ENCODE measurements around the gene PLCZ1. TPM values are rescaled to one million over a fixed set of nuclear protein-coding genes. Genes with fewer than 3 reads are reported as not detected.
"Not testable (repeated sequence)": the region's sequence is repeated elsewhere in the genome, so short reads cannot be mapped to it uniquely, and the experiment has no call there.

PLCZ1 gene
- not detected in 2 replicates for total RNA-seq (2014; rRNA removed; shearing (Covaris generic))

GRCh38 chr12:18737819-18738218, at the start of gene PLCZ1, which contains the start of gene CAPZA3:
PLCZ1 (minus strand) TSS chr12:18738012; CDS start chr12:18737371, 641 bp downstream.
CAPZA3 (plus strand) TSS chr12:18738119; CDS start chr12:18738269, 150 bp downstream.
- no peak for DNase-seq (ENCODE audit: low spot score)

GRCh38 chr12:18785465-18785864, 47.7 kb upstream of the PLCZ1 start:
- DNase-seq (ENCODE audit: low spot score), result not testable (repeated sequence)

- DNase-seq (ENCODE audit: low spot score), result no peak
Observed at GRCh38 chr12:18782827-18783226, 45.0 kb upstream of the PLCZ1 start.

- DNase-seq (ENCODE audit: low spot score), result not testable (repeated sequence)
Observed at GRCh38 chr12:18766479-18766878, 28.7 kb upstream of the PLCZ1 start.

- no peak for DNase-seq (ENCODE audit: low spot score)
Observed at GRCh38 chr12:18755341-18755740, 17.5 kb upstream of the PLCZ1 start.

- DNase-seq (ENCODE audit: low spot score), result no peak
Observed at GRCh38 chr12:18754124-18754707, 16.4 kb upstream of the PLCZ1 start.

- no peak for DNase-seq (ENCODE audit: low spot score)
Observed at GRCh38 chr12:18753481-18754123, 15.8 kb upstream of the PLCZ1 start.

GRCh38 chr12:18752947-18753346, 15.1 kb upstream of the PLCZ1 start:
- DNase-seq (ENCODE audit: low spot score), result no peak

- peak; percentile 83 for DNase-seq (ENCODE audit: low spot score)
Observed at GRCh38 chr12:18752280-18752920, 14.6 kb upstream of the PLCZ1 start.

- no peak for DNase-seq (ENCODE audit: low spot score)
Observed at GRCh38 chr12:18751866-18752265, 14.1 kb upstream of the PLCZ1 start.

- peak; percentile 57 for DNase-seq (ENCODE audit: low spot score)
Observed at GRCh38 chr12:18750085-18750484, 12.3 kb upstream of the PLCZ1 start.

- no peak for DNase-seq (ENCODE audit: low spot score)
Observed at GRCh38 chr12:18749386-18749957, 11.7 kb upstream of the PLCZ1 start.

GRCh38 chr12:18747895-18748294, 10.1 kb upstream of the PLCZ1 start:
- DNase-seq (ENCODE audit: low spot score), result peak; percentile 58

GRCh38 chr12:18731156-18731555, 6.7 kb downstream of the PLCZ1 start:
- no peak for DNase-seq (ENCODE audit: low spot score)

GRCh38 chr12:18723752-18724151, 14.1 kb downstream of the PLCZ1 start:
- peak; percentile 43 for DNase-seq (ENCODE audit: low spot score)

GRCh38 chr12:18721452-18721851, 16.4 kb downstream of the PLCZ1 start:
- DNase-seq (ENCODE audit: low spot score), result no peak

GRCh38 chr12:18720690-18721089, 17.1 kb downstream of the PLCZ1 start:
- no peak for DNase-seq (ENCODE audit: low spot score)

- no peak for DNase-seq (ENCODE audit: low spot score)
Observed at GRCh38 chr12:18719922-18720510, 17.8 kb downstream of the PLCZ1 start.

GRCh38 chr12:18718462-18718861, 19.4 kb downstream of the PLCZ1 start:
- no peak for DNase-seq (ENCODE audit: low spot score)

GRCh38 chr12:18716236-18716635, 21.6 kb downstream of the PLCZ1 start:
- no peak for DNase-seq (ENCODE audit: low spot score)

- DNase-seq (ENCODE audit: low spot score), result no peak
Observed at GRCh38 chr12:18706798-18707197, 31.0 kb downstream of the PLCZ1 start.

- no peak for DNase-seq (ENCODE audit: low spot score)
Observed at GRCh38 chr12:18703911-18704310, 33.9 kb downstream of the PLCZ1 start.
